ENCODE results near the gene TAB2.

Gene TAB2

DNA sequence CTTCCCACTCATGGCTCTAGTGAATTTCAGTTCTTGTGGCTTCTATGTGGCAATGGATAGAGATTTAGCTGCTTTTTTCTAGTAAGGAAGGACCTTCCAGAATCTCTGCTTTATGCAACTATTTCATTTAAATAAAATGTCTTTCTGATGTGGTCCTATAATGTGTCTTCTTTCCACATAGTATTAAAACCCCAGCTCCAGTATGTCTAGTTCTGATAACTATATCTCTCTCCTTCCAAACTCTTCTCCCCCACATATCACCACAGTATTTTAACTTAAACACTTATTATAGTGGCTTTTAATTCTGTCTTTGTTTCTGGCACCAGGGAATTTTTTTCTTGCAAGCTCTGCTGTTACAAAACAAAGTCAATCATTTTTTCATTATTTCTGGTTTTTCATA lies 41.9 kb downstream of the TAB2 start:
- no peaks in the 10 kb centered on the region for H3K27me3 ChIP-seq
- H3K9ac ChIP-seq: no peak overlapping the region
- peaks cover 97% of the 10 kb centered on the region for H4K20me1 ChIP-seq
- H3K4me3 ChIP-seq: no peak overlapping the region
- H3K4me2 ChIP-seq: no peak overlapping the region
- H3K36me3 ChIP-seq: peaks cover 35% of the 10 kb centered on the region
- H3K4me1 ChIP-seq: no peaks in the 10 kb centered on the region
- H3K9me3 ChIP-seq: peaks cover 25% of the 10 kb centered on the region
- H3K27ac ChIP-seq: no peak overlapping the region
- no peak for TF ChIP-seq Cebpa-rat (IDR thresholded peaks at IDR 0.05)

DNA sequence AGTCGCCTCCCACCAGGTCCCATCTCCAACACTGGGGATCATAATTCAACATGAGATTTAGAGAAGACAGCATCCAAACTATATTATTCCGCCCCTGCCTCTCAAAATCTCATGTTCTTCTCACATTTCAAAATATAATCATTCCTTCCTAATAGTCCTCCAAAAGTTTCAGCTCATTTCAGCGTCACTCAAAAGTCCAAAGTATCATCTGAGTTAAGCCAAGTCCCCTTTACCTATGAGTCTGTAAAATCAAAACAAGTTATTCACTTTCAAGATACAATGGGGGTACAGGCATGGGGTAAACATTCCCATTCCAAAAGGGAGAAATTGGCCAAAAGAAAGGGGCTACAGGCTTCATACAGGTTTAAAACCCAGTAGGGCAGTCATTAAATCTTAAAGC lies 43.0 kb downstream of the TAB2 start:
- Histone ChIP-seq H3K9me3 (peaks cover 25% of the 10 kb centered on the region), H3K36me3 (peaks cover 35% of the 10 kb centered on the region), H3K4me2 (no peak overlapping the region), H3K9ac (no peak overlapping the region), H4K20me1 (peaks cover 97% of the 10 kb centered on the region), H3K4me1 (peaks cover 9% of the 10 kb centered on the region), H3K27me3 (no peaks in the 10 kb centered on the region), H3K27ac (no peak overlapping the region), H3K4me3 (no peak overlapping the region)
- no peak for TF ChIP-seq Cebpa-rat (IDR thresholded peaks at IDR 0.05)

DNA sequence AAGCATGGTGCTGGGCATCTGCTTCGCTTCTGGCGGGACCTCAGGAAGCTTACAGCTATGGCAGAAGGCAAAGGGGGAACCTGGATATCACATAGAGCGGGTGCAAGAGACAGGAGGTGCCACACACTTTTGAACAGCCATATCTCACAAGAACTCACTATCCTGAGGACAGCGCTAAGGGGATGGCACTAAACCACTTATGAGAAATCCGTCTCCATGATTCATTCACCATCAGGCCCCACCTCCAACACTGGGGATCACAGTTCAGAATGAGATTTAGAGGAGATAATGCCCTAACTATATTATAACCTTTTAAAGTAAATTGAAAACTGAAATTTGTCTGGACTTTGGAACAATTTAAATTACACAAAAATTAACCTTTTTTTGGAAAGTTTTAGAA lies 44.8 kb downstream of the TAB2 start:
- Histone ChIP-seq H3K4me1 (peaks cover 21% of the 10 kb centered on the region), H3K4me3 (no peak overlapping the region), H3K27me3 (no peaks in the 10 kb centered on the region), H3K36me3 (peaks cover 31% of the 10 kb centered on the region), H3K9me3 (peaks cover 25% of the 10 kb centered on the region), H4K20me1 (peaks cover 97% of the 10 kb centered on the region), H3K9ac (no peak overlapping the region), H3K4me2 (no peak overlapping the region), H3K27ac (no peak overlapping the region)
- no peak for TF ChIP-seq Cebpa-rat (IDR thresholded peaks at IDR 0.05)

DNA sequence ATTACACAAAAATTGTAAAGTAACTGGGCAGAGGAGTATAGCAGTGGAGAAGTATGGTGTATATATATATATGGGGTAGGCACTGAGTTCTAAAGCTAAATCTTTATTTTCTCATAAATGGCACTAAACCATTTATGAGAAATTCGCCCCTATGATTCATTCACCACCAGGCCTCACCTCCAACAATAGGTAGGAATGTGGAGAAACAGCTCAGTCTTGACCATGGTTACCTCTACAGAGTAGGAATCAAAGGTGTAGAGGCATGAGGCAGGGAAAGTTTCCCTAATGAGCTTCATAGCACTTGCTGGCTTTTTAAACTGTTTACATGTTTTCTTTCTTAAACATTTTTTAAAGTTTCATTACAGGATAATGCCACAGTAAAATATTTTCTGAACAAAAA lies 45.6 kb downstream of the TAB2 start:
- Histone ChIP-seq H4K20me1 (peaks cover 97% of the 10 kb centered on the region), H3K4me2 (no peak overlapping the region)

DNA sequence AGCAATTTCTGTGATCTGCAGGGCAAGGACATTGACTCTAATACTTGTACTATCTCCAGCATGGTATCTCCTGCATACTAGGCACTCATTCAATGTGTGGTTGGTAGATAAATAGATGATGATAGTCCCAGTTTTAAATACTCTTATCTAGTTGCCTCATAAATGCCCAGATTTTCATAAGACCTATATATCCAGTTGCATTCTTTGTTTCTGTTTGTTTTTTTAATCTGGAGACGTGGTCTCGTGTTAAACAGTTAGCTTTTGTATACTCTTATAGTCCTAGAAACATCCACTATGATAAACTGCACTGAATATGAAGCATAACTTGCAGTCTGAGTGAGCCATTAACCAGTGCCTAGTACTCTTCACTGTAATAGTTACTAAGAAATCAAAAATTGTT lies 47.0 kb downstream of the TAB2 start:
- no peak overlapping the region for H3K4me2 ChIP-seq
- peaks cover 21% of the 10 kb centered on the region for H3K4me1 ChIP-seq
- peaks cover 25% of the 10 kb centered on the region for H3K9me3 ChIP-seq
- no peak for TF ChIP-seq Cebpa-rat (IDR thresholded peaks at IDR 0.05)
- no peak overlapping the region for H3K27ac ChIP-seq
- H4K20me1 ChIP-seq: peaks cover 95% of the 10 kb centered on the region
- no peaks in the 10 kb centered on the region for H3K27me3 ChIP-seq
- H3K9ac ChIP-seq: no peak overlapping the region
- no peak overlapping the region for H3K4me3 ChIP-seq
- peaks cover 31% of the 10 kb centered on the region for H3K36me3 ChIP-seq

More for the DNA sequence above, 45.6 kb downstream of the TAB2 start:
- H3K27me3 ChIP-seq: no peaks in the 10 kb centered on the region
- H3K9ac ChIP-seq: no peak overlapping the region
- H3K4me1 ChIP-seq: peaks cover 21% of the 10 kb centered on the region
- H3K4me3 ChIP-seq: no peak overlapping the region
- TF ChIP-seq Cebpa-rat (IDR thresholded peaks at IDR 0.05): no peak
- no peak overlapping the region for H3K27ac ChIP-seq
- peaks cover 25% of the 10 kb centered on the region for H3K9me3 ChIP-seq
- peaks cover 31% of the 10 kb centered on the region for H3K36me3 ChIP-seq

DNA sequence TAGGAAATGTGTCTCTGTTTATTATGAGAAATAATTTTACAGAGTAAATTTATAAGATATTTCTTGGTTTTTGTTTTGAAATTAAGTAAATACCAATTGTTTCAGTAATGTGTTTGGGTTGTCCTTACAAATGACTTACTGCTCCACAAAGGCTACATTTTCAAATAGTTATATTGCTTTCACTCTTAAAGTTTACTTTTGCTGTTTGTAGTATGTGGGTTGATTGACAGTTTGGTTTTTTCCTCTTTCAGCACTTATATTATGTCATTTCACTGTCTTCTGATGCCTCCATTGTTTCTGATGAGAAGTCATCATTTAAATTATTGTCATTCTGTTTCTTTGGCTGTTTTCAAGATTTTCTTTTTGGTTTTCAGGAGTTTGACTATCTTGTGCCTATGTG lies 47.7 kb downstream of the TAB2 start:
- peaks cover 22% of the 10 kb centered on the region for H3K4me1 ChIP-seq
- no peak overlapping the region for H3K27ac ChIP-seq
- H4K20me1 ChIP-seq: peaks cover 94% of the 10 kb centered on the region
- H3K4me2 ChIP-seq: peak overlapping the region; percentile 39; the same call in 1 of the 2 replicates
- peaks cover 34% of the 10 kb centered on the region for H3K36me3 ChIP-seq
- peaks cover 22% of the 10 kb centered on the region for H3K9me3 ChIP-seq
- no peak overlapping the region for H3K4me3 ChIP-seq
- TF ChIP-seq Cebpa-rat (IDR thresholded peaks at IDR 0.05): no peak
- no peak overlapping the region for H3K9ac ChIP-seq
- H3K27me3 ChIP-seq: no peaks in the 10 kb centered on the region

DNA sequence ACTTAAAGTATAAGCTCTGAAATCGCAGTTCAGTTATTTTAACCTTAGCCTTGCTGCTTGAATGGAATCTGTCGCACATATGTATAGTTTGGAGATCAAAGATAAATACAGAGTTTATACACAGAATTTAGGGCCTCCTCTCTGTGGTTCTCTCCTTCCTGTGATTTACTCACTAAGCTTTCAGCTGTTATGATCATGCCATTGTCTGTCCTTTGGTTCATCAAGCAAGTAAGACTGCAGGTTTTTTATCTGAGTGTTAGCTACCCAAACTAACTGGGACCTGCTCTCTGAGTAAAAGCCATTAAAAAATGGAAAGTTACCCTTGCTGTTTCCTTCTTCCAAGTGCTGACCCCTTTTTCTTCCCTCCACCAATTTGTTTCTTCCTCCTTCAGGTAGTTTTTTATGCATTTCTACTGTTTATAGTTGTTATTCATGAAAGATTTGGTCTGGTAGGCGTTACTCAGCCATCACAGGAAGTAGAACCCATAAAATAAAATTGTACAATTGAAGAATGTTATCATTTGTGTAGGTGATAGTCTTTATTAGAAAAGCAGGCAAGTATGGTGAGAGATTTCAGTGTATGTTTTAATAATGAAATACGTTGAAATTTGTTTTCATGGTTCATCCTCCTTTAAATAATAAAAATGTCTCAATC lies 48.9 kb downstream of the TAB2 start:
- Histone ChIP-seq H3K36me3 (peaks cover 31% of the 10 kb centered on the region), H3K27me3 (no peaks in the 10 kb centered on the region), H3K9ac (no peak overlapping the region), H3K4me2 (peak overlapping the region; percentile 39), H3K4me3 (no peak overlapping the region), H3K27ac (no peak overlapping the region), H4K20me1 (peaks cover 94% of the 10 kb centered on the region), H3K9me3 (peaks cover 10% of the 10 kb centered on the region), H3K4me1 (peaks cover 34% of the 10 kb centered on the region)
- no peak for TF ChIP-seq Cebpa-rat (IDR thresholded peaks at IDR 0.05)

DNA sequence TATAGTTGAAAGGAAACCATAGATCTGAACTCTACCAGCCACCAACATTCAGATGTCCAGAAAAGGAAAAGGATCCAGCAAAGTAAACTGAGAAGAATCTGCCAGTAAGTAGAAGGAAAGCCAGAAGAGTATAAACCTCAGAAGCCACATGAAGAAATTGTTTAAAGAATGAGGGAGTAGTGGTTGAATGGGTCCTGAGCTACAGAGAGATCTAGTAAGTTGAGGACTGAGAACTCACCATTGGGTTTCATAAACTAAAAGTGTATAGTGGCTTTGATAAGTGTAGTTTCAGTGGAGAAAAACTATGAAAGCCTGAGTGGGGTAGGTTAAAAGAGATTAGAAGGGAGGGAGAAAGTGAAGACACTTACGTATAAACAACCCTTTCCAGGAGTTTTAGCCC lies 50.6 kb downstream of the TAB2 start:
- Histone ChIP-seq H3K4me3 (no peak overlapping the region), H3K27me3 (no peaks in the 10 kb centered on the region), H3K9ac (no peak overlapping the region), H3K9me3 (no peaks in the 10 kb centered on the region), H3K4me2 (no peak overlapping the region), H4K20me1 (peaks cover 94% of the 10 kb centered on the region), H3K27ac (no peak overlapping the region), H3K4me1 (peaks cover 51% of the 10 kb centered on the region), H3K36me3 (peaks cover 21% of the 10 kb centered on the region; the same call in 1 of the 2 replicates)
- TF ChIP-seq Cebpa-rat (IDR thresholded peaks at IDR 0.05): no peak

DNA sequence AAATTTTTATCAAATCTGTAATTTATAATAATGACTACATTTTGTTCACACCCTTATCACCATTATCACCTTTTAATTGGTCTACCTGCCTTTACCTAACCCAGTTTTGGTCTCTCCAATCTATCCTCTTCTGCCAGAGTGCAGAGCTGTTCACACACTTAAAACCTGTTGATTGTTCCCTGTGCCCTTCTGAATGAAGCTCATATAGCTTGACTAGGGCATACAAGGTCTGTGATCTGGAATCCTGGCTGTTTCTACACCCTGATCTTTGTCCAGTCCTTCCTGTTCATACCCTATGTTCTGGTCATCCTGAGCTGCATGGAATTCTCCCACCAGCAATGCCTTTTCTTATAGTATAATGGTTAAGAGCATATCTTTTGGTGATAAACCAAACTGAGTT lies 53.6 kb downstream of the TAB2 start:
- Histone ChIP-seq H3K9me3 (peaks cover 9% of the 10 kb centered on the region; the same call in 1 of the 2 replicates), H3K4me1 (peaks cover 44% of the 10 kb centered on the region), H3K9ac (no peak overlapping the region), H3K27me3 (no peaks in the 10 kb centered on the region), H3K27ac (peak overlapping the region; percentile 25; the same call in 1 of the 2 replicates), H3K4me3 (no peak overlapping the region), H3K4me2 (peak overlapping the region; percentile 51), H3K36me3 (peaks cover 38% of the 10 kb centered on the region), H4K20me1 (peaks cover 74% of the 10 kb centered on the region)
- no peak for TF ChIP-seq Cebpa-rat (IDR thresholded peaks at IDR 0.05)

DNA sequence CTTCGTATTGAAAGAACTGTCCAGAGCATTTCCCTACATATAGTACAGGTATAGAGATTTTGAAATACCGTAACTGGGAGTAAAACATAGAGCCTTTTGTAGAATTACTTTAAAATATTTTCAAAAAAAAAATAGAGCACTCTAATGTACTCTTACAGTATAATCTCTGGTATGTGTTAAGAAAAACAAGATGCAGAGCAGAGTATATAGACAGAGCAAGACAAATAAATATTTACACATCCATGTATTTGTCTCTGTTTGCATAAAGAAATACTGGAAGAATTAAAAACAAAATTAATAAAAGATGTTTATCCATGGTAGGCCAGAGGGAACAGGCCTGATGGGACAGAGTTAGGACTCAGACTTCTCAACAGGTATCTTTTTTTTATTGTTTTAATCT lies 54.5 kb downstream of the TAB2 start:
- peaks cover 38% of the 10 kb centered on the region for H3K4me1 ChIP-seq
- H4K20me1 ChIP-seq: peaks cover 65% of the 10 kb centered on the region
- H3K9me3 ChIP-seq: peaks cover 9% of the 10 kb centered on the region; the same call in 1 of the 2 replicates
- peak overlapping the region; percentile 33; the same call in 1 of the 2 replicates for H3K27ac ChIP-seq
- H3K27me3 ChIP-seq: no peaks in the 10 kb centered on the region
- no peak overlapping the region for H3K4me3 ChIP-seq
- no peak overlapping the region for H3K9ac ChIP-seq
- peaks cover 43% of the 10 kb centered on the region for H3K36me3 ChIP-seq
- TF ChIP-seq Cebpa-rat (IDR thresholded peaks at IDR 0.05): no peak
- H3K4me2 ChIP-seq: peak overlapping the region; percentile 51

All from BLaER1 (cell line).